ENCODE measurements around the gene CLIC4.

DNA sequence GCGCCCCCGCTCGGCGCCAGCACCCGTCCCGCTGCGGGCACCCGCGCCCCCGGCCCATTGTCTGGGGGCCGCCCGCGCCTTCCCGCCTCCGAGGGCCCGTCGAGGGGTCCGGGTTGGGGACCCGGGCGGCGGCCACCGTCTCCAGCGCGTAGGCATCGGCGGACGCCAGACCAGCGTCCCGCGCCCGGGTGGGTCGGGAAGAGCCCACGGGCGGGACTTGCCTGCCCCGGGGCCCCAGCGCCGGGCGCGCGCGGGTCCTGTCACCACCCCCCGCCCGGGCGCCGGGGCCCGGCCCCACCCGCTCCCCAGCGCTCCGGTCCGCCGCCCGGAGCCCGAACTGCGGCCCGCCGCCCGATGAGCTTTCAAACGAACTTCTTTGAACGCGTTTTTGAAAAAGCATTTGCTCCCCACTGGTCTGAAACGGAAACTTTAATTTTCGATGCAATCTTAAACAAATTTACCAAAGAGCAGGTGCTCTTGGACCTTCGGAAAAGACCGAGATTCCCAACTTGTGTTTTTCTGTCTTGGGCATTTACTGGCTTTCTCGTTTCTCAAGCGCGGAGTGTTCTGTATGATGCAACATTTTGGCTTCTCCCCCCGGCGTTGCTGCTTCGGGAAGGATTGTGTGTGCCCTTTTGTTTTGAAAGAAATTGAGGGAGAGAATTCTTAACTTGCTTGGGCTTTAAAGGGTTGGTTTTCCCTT, 615 bp downstream of the CLIC4 start:
- TF ChIP-seq, protein P1, sequence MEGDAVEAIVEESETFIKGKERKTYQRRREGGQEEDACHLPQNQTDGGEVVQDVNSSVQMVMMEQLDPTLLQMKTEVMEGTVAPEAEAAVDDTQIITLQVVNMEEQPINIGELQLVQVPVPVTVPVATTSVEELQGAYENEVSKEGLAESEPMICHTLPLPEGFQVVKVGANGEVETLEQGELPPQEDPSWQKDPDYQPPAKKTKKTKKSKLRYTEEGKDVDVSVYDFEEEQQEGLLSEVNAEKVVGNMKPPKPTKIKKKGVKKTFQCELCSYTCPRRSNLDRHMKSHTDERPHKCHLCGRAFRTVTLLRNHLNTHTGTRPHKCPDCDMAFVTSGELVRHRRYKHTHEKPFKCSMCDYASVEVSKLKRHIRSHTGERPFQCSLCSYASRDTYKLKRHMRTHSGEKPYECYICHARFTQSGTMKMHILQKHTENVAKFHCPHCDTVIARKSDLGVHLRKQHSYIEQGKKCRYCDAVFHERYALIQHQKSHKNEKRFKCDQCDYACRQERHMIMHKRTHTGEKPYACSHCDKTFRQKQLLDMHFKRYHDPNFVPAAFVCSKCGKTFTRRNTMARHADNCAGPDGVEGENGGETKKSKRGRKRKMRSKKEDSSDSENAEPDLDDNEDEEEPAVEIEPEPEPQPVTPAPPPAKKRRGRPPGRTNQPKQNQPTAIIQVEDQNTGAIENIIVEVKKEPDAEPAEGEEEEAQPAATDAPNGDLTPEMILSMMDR (IDR thresholded peaks at IDR 0.05), result no peak
- peak in 2 of 3 donors; percentile 25 to 28 for TF ChIP-seq POLR2A (IDR thresholded peaks at IDR 0.05)
